ENCODE data around the gene FAM72D.
"Not testable (repeated sequence)": the region's sequence is repeated elsewhere in the genome, so short reads cannot be mapped to it uniquely, and the experiment has no call there.

FAM72D gene

GRCh38 chr1:145115587-145116493 lies 20.1 kb downstream of the FAM72D start:
- H3K27ac ChIP-seq (ENCODE audit: extremely low read depth, low read depth, low read length); CTCF ChIA-PET; H3K9me3 ChIP-seq (ENCODE audit: control insufficient read depth, insufficient read depth, low read depth, low read length); H3K36me3 ChIP-seq (ENCODE audit: control insufficient read depth in 2 of 2, insufficient read depth in 1 of 2, low read length in 2 of 2); H3K4me1 ChIP-seq (ENCODE audit: control insufficient read depth, insufficient read depth, low read length); H3K4me3 ChIP-seq (ENCODE audit: low read depth, low read length); POLR2A ChIA-PET: not testable (repeated sequence)

- H3K4me3 ChIP-seq (ENCODE audit: low read depth, low read length); H3K27ac ChIP-seq (ENCODE audit: extremely low read depth, low read depth, low read length); H3K4me1 ChIP-seq (ENCODE audit: control insufficient read depth, insufficient read depth, low read length); CTCF ChIA-PET; H3K36me3 ChIP-seq (ENCODE audit: control insufficient read depth in 2 of 2, insufficient read depth in 1 of 2, low read length in 2 of 2); POLR2A ChIA-PET; H3K9me3 ChIP-seq (ENCODE audit: control insufficient read depth, insufficient read depth, low read depth, low read length): not testable (repeated sequence)
Observed at GRCh38 chr1:145119842-145120241, 24.1 kb downstream of the FAM72D start.

- CTCF ChIA-PET; H3K4me1 ChIP-seq (ENCODE audit: control insufficient read depth, insufficient read depth, low read length); H3K36me3 ChIP-seq (ENCODE audit: control insufficient read depth in 2 of 2, insufficient read depth in 1 of 2, low read length in 2 of 2); H3K27ac ChIP-seq (ENCODE audit: extremely low read depth, low read depth, low read length); H3K4me3 ChIP-seq (ENCODE audit: low read depth, low read length); H3K9me3 ChIP-seq (ENCODE audit: control insufficient read depth, insufficient read depth, low read depth, low read length); POLR2A ChIA-PET: not testable (repeated sequence)
Observed at GRCh38 chr1:145122344-145123061, 26.7 kb downstream of the FAM72D start.

- not testable (repeated sequence) for H3K9me3 ChIP-seq (ENCODE audit: control insufficient read depth, insufficient read depth, low read depth, low read length)
Observed at GRCh38 chr1:145123062-145123395, 27.3 kb downstream of the FAM72D start.

GRCh38 chr1:145123992-145124641 lies 28.3 kb downstream of the FAM72D start:
- H3K4me1 ChIP-seq (ENCODE audit: control insufficient read depth, insufficient read depth, low read length); CTCF ChIA-PET; H3K36me3 ChIP-seq (ENCODE audit: control insufficient read depth in 2 of 2, insufficient read depth in 1 of 2, low read length in 2 of 2); H3K27ac ChIP-seq (ENCODE audit: extremely low read depth, low read depth, low read length); H3K4me3 ChIP-seq (ENCODE audit: low read depth, low read length); POLR2A ChIA-PET; H3K9me3 ChIP-seq (ENCODE audit: control insufficient read depth, insufficient read depth, low read depth, low read length): not testable (repeated sequence)

More at GRCh38 chr1:145123062-145123395, 27.3 kb downstream of the FAM72D start:
- H3K4me3 ChIP-seq (ENCODE audit: low read depth, low read length); POLR2A ChIA-PET; CTCF ChIA-PET; H3K27ac ChIP-seq (ENCODE audit: extremely low read depth, low read depth, low read length); H3K4me1 ChIP-seq (ENCODE audit: control insufficient read depth, insufficient read depth, low read length); H3K36me3 ChIP-seq (ENCODE audit: control insufficient read depth in 2 of 2, insufficient read depth in 1 of 2, low read length in 2 of 2): not testable (repeated sequence)

- H3K9me3 ChIP-seq (ENCODE audit: control insufficient read depth, insufficient read depth, low read depth, low read length); CTCF ChIA-PET; POLR2A ChIA-PET; H3K4me3 ChIP-seq (ENCODE audit: low read depth, low read length); H3K4me1 ChIP-seq (ENCODE audit: control insufficient read depth, insufficient read depth, low read length); H3K36me3 ChIP-seq (ENCODE audit: control insufficient read depth in 2 of 2, insufficient read depth in 1 of 2, low read length in 2 of 2); H3K27ac ChIP-seq (ENCODE audit: extremely low read depth, low read depth, low read length): not testable (repeated sequence)
Observed at GRCh38 chr1:145125112-145125511, 29.3 kb downstream of the FAM72D start.

GRCh38 chr1:145127144-145127543 lies 31.4 kb downstream of the FAM72D start:
- H3K27ac ChIP-seq (ENCODE audit: extremely low read depth, low read depth, low read length); H3K9me3 ChIP-seq (ENCODE audit: control insufficient read depth, insufficient read depth, low read depth, low read length); CTCF ChIA-PET; H3K4me3 ChIP-seq (ENCODE audit: low read depth, low read length); POLR2A ChIA-PET; H3K36me3 ChIP-seq (ENCODE audit: control insufficient read depth in 2 of 2, insufficient read depth in 1 of 2, low read length in 2 of 2); H3K4me1 ChIP-seq (ENCODE audit: control insufficient read depth, insufficient read depth, low read length): not testable (repeated sequence)

- CTCF ChIA-PET; H3K4me3 ChIP-seq (ENCODE audit: low read depth, low read length); H3K36me3 ChIP-seq (ENCODE audit: control insufficient read depth in 2 of 2, insufficient read depth in 1 of 2, low read length in 2 of 2); H3K4me1 ChIP-seq (ENCODE audit: control insufficient read depth, insufficient read depth, low read length); POLR2A ChIA-PET; H3K27ac ChIP-seq (ENCODE audit: extremely low read depth, low read depth, low read length); H3K9me3 ChIP-seq (ENCODE audit: control insufficient read depth, insufficient read depth, low read depth, low read length): not testable (repeated sequence)
Observed at GRCh38 chr1:145128697-145129469, 33.1 kb downstream of the FAM72D start.

- H3K4me3 ChIP-seq (ENCODE audit: low read depth, low read length); POLR2A ChIA-PET; CTCF ChIA-PET; H3K27ac ChIP-seq (ENCODE audit: extremely low read depth, low read depth, low read length); H3K36me3 ChIP-seq (ENCODE audit: control insufficient read depth in 2 of 2, insufficient read depth in 1 of 2, low read length in 2 of 2); H3K9me3 ChIP-seq (ENCODE audit: control insufficient read depth, insufficient read depth, low read depth, low read length); H3K4me1 ChIP-seq (ENCODE audit: control insufficient read depth, insufficient read depth, low read length): not testable (repeated sequence)
Observed at GRCh38 chr1:145134476-145134875, 38.7 kb downstream of the FAM72D start.

GRCh38 chr1:145140549-145140948 lies 44.8 kb downstream of the FAM72D start:
- H3K36me3 ChIP-seq (ENCODE audit: control insufficient read depth in 2 of 2, insufficient read depth in 1 of 2, low read length in 2 of 2); H3K27ac ChIP-seq (ENCODE audit: extremely low read depth, low read depth, low read length); CTCF ChIA-PET; H3K4me1 ChIP-seq (ENCODE audit: control insufficient read depth, insufficient read depth, low read length); POLR2A ChIA-PET; H3K9me3 ChIP-seq (ENCODE audit: control insufficient read depth, insufficient read depth, low read depth, low read length); H3K4me3 ChIP-seq (ENCODE audit: low read depth, low read length): not testable (repeated sequence)

Data from HEK293 (cell line).